Loucy (cell line): ENCODE data around the gene IRAK1.

Experiments used
- CTCF ChIP-seq: fragments of 200-600 bp; sonication (generic); conservative IDR thresholded peaks from 2 replicates; pipeline ENCODE4 v1.5.1; 2014; ENCODE audit warnings: mild to moderate bottlenecking, antibody characterized with exemption, low read length
- EZH2phosphoT487 ChIP-seq: fragments of 200-600 bp; IDR thresholded peaks from 2 replicates; pipeline ENCODE4 v1.6.1; 2018; ENCODE audit warnings: antibody characterized with exemption, mild to moderate bottlenecking, moderate library complexity, borderline replicate concordance

GRCh38 chrX:154030715-154031305, 11.1 kb upstream of the IRAK1 start:
- no peak for TF ChIP-seq CTCF
- no peak for TF ChIP-seq EZH2phosphoT487
